ENCODE measurements around the gene MAP3K4. TPM values are rescaled to one million over a fixed set of nuclear protein-coding genes. Genes with fewer than 3 reads are reported as not detected.

Gene MAP3K4
- total RNA-seq, 1 experiment from 2014 or later, result 54.3 TPM

- Histone ChIP-seq H3K27ac (ENCODE audit: insufficient read length, low read depth, low read length) (no peak overlapping the region), H2BK120ac (ENCODE audit: low read depth, low read length, poor library complexity, severe bottlenecking) (no peak overlapping the region), H3K9ac (ENCODE audit: extremely low read depth, insufficient read length, low read length) (no peak overlapping the region), H3K18ac (ENCODE audit: insufficient read length, low read depth, low read length) (no peak overlapping the region), H2AK5ac (ENCODE audit: insufficient read length, low read length) (no peak overlapping the region), H2AFZ (ENCODE audit: low read length) (no peak overlapping the region), H3K4me1 (ENCODE audit: insufficient read depth, low read length) (0 out of 2 replicates have a peak, but pooled peaks cover 4% of the 10 kb centered on the region), H3K79me1 (ENCODE audit: insufficient read depth, low read depth, low read length, poor library complexity, severe bottlenecking) (no peaks in the 10 kb centered on the region), H2BK15ac (ENCODE audit: low read depth, low read length) (no peak overlapping the region), H3K4me2 (ENCODE audit: insufficient read depth, insufficient read length, low read length) (no peak overlapping the region), H3K79me2 (ENCODE audit: insufficient read depth, low read length) (peaks cover 3% of the 10 kb centered on the region; the same call in 1 of the 2 replicates), H3K56ac (ENCODE audit: insufficient read length, low read depth, low read length) (no peak overlapping the region), H2BK20ac (ENCODE audit: low read depth, low read length, poor library complexity, severe bottlenecking) (no peak overlapping the region), H4K5ac (ENCODE audit: insufficient read length, low read depth, low read length) (no peak overlapping the region), H4K8ac (replicated peaks; ENCODE audit: insufficient read length, low read depth, low read length) (no peak overlapping the region), H3K23ac (ENCODE audit: insufficient read length, low read depth, low read length) (no peak overlapping the region), H2BK5ac (ENCODE audit: insufficient read length, low read length) (no peak overlapping the region), H4K20me1 (ENCODE audit: control insufficient read depth, insufficient read depth, insufficient read length) (no peaks in the 10 kb centered on the region), H2BK12ac (ENCODE audit: insufficient read length, low read depth, low read length) (no peak overlapping the region), H3K4ac (ENCODE audit: low read depth, low read length) (no peak overlapping the region), H3K27me3 (ENCODE audit: insufficient read depth, low read length) (no peaks in the 10 kb centered on the region), H4K91ac (ENCODE audit: insufficient read length, low read depth, low read length) (no peak overlapping the region), H3K14ac (ENCODE audit: insufficient read depth, low read length) (no peak overlapping the region), H3K23me2 (ENCODE audit: insufficient read length, low read depth, low read length, poor library complexity, severe bottlenecking) (peaks cover 2% of the 10 kb centered on the region), H3K9me3 (ENCODE audit: control insufficient read depth, low read depth, low read length) (no peaks in the 10 kb centered on the region), H3T11ph (ENCODE audit: low read length) (no peak overlapping the region)
- no peak for DNase-seq
- WGBS (ENCODE audit: extremely low coverage, insufficient read length, low lambda C conversion rate), result no CpG with 5 or more reads among the region's 4 CpGs
- Mint-ChIP-seq H3K27ac (no peak overlapping the region), H3K9me3 (no peaks in the 10 kb centered on the region), H3K36me3 (ENCODE audit: insufficient read depth in 1 of 3, low read depth in 3 of 3) (peaks cover 0 to 6% (median 2%) of the 10 kb centered on the region in 3 experiments; a peak in 3 of 7 replicates), H3K4me1 (peaks cover 41 to 42% of the 10 kb centered on the region in 2 experiments), H3K27me3 (ENCODE audit: low read depth) (no peaks in the 10 kb centered on the region), H3K4me3 (no peak overlapping the region)
- no peak for TF ChIP-seq CTCF (conservative IDR thresholded peaks at IDR 0.05)
Measured at GRCh38 chr6:161008245-161008644, 16.7 kb downstream of the MAP3K4 start.
